NB4 (cell line): Measurements from ENCODE around the gene DAZL.

Source experiments
- DNase-seq: peaks from one replicate; pipeline ENCODE4 v3.0.0; 2010; ENCODE audit warnings: low read depth
- H3K4me3 ChIP-seq: one replicate; pipeline ENCODE4 v1.5.1; 2011; ENCODE audit warnings: mild to moderate bottlenecking, low read depth, low read length, moderate library complexity
- CTCF ChIP-seq: IDR thresholded peaks from one replicate; pipeline ENCODE4 v1.5.1; 2012; ENCODE audit warnings: low read depth, low read length
- MAX ChIP-seq: IDR thresholded peaks from 2 replicates; pipeline ENCODE4 v1.6.1; 2011; ENCODE audit warnings: low read depth, low read length
- MYC ChIP-seq: IDR thresholded peaks from 2 replicates; pipeline ENCODE4 v1.6.1; 2011; ENCODE audit warnings: low read depth, low read length
- POLR2A ChIP-seq: IDR thresholded peaks from 2 replicates; pipeline ENCODE4 v1.6.1; 2011; ENCODE audit warnings: mild to moderate bottlenecking; ENCODE audit not compliant: insufficient read length; ENCODE audit errors: extremely low read depth

The DAZL gene

GRCh38 chr3:16608816-16609215 lies 3.6 kb upstream of the DAZL start:
- no peak for DNase-seq
- no peak overlapping the region for H3K4me3 ChIP-seq
- TF ChIP-seq MYC, result no peak
- TF ChIP-seq POLR2A, result no peak
- TF ChIP-seq CTCF, result no peak
- TF ChIP-seq MAX, result no peak

GRCh38 chr3:16607718-16608117 lies 2.5 kb upstream of the DAZL start:
- no peak for DNase-seq
- no peak overlapping the region for H3K4me3 ChIP-seq
- TF ChIP-seq POLR2A (no peak), MAX (no peak), CTCF (no peak), MYC (no peak)

GRCh38 chr3:16606398-16606797 lies 1.2 kb upstream of the DAZL start:
- no peak overlapping the region for H3K4me3 ChIP-seq
- TF ChIP-seq MYC (no peak), MAX (no peak), POLR2A (no peak), CTCF (no peak)
- DNase-seq, result no peak

- DNase-seq, result no peak
- no peak for TF ChIP-seq MAX
- TF ChIP-seq POLR2A, result no peak
- no peak for TF ChIP-seq MYC
- no peak for TF ChIP-seq CTCF
- no peak overlapping the region for H3K4me3 ChIP-seq
Measured at GRCh38 chr3:16605966-16606365, 743 bp upstream of the DAZL start.

GRCh38 chr3:16604433-16604832 lies 790 bp downstream of the DAZL start:
- TF ChIP-seq MAX (no peak), POLR2A (no peak), MYC (no peak), CTCF (no peak)
- DNase-seq, result no peak
- H3K4me3 ChIP-seq, result no peak overlapping the region

- no peak for TF ChIP-seq POLR2A
- no peak for TF ChIP-seq MAX
- TF ChIP-seq MYC, result no peak
- no peak for TF ChIP-seq CTCF
- H3K4me3 ChIP-seq, result no peak overlapping the region
- no peak for DNase-seq
Measured at GRCh38 chr3:16601537-16602005, 3.7 kb downstream of the DAZL start.
